BLaER1 (cell line): Measurements from ENCODE around the gene COCH.

ENCODE experiments used
- H3K27ac ChIP-seq: shearing (Covaris generic); formaldehyde crosslinking; 2 replicates; pipeline ENCODE4 v1.8.1; 2022
- H3K27me3 ChIP-seq: shearing (Covaris generic); formaldehyde crosslinking; 2 replicates; pipeline ENCODE4 v1.8.1; 2022
- H3K36me3 ChIP-seq: shearing (Covaris generic); formaldehyde crosslinking; 2 replicates; pipeline ENCODE4 v1.8.1; 2022
- H3K4me1 ChIP-seq: shearing (Covaris generic); formaldehyde crosslinking; 2 replicates; pipeline ENCODE4 v1.8.1; 2022
- H3K4me2 ChIP-seq: shearing (Covaris generic); formaldehyde crosslinking; 2 replicates; pipeline ENCODE4 v1.8.1; 2022
- H3K4me3 ChIP-seq: shearing (Covaris generic); formaldehyde crosslinking; 2 replicates; pipeline ENCODE4 v1.8.1; 2022
- H3K9ac ChIP-seq: shearing (Covaris generic); formaldehyde crosslinking; 2 replicates; pipeline ENCODE4 v1.8.1; 2022
- H3K9me3 ChIP-seq: shearing (Covaris generic); formaldehyde crosslinking; 2 replicates; pipeline ENCODE4 v1.8.1; 2022
- H4K20me1 ChIP-seq: shearing (Covaris generic); formaldehyde crosslinking; 2 replicates; pipeline ENCODE4 v1.8.1; 2022
- Cebpa-rat ChIP-seq: shearing (Covaris generic); IDR thresholded peaks from 2 replicates; pipeline ENCODE4 v1.8.1; 2022

Gene COCH

GRCh38 chr14:30849983-30850382 is 24.4 kb upstream of the COCH start:
- no peak overlapping the region for H3K4me3 ChIP-seq
- H3K9me3 ChIP-seq, result no peaks in the 10 kb centered on the region
- H3K4me2 ChIP-seq, result no peak overlapping the region
- TF ChIP-seq Cebpa-rat, result no peak
- no peaks in the 10 kb centered on the region for H3K4me1 ChIP-seq
- no peaks in the 10 kb centered on the region for H4K20me1 ChIP-seq
- no peak overlapping the region for H3K27ac ChIP-seq
- no peaks in the 10 kb centered on the region for H3K36me3 ChIP-seq
- no peak overlapping the region for H3K9ac ChIP-seq
- H3K27me3 ChIP-seq, result no peaks in the 10 kb centered on the region

- no peak for TF ChIP-seq Cebpa-rat
- Histone ChIP-seq H4K20me1 (no peaks in the 10 kb centered on the region), H3K4me1 (no peaks in the 10 kb centered on the region), H3K9me3 (no peaks in the 10 kb centered on the region), H3K27ac (no peak overlapping the region), H3K27me3 (no peaks in the 10 kb centered on the region), H3K4me2 (no peak overlapping the region), H3K4me3 (no peak overlapping the region), H3K9ac (no peak overlapping the region), H3K36me3 (no peaks in the 10 kb centered on the region)
Observed at GRCh38 chr14:30853946-30854345, 20.4 kb upstream of the COCH start.

DNA sequence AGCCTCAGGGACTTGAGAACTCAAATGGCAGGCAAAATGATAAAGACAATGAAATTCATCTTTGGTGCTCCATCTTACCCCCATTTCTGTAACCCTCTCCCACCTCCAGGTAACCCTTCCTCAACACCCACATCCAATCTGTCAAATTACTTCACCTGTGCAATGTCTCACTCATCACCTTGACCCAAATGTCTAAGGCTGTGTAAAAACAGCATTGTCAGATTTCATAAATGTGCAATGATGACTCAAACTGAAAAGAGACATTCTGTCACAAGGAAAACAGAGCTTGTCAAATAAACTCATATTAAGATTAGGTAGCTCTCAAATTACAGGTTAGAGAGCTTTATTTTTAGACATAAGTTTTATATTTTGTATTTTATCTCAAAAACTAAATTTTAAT is 19.9 kb upstream of the COCH start:
- H3K4me2 ChIP-seq, result no peak overlapping the region
- no peaks in the 10 kb centered on the region for H3K4me1 ChIP-seq
- no peaks in the 10 kb centered on the region for H3K27me3 ChIP-seq
- no peaks in the 10 kb centered on the region for H3K36me3 ChIP-seq
- no peak overlapping the region for H3K9ac ChIP-seq
- no peak overlapping the region for H3K4me3 ChIP-seq
- H3K9me3 ChIP-seq, result no peaks in the 10 kb centered on the region
- no peak for TF ChIP-seq Cebpa-rat
- H4K20me1 ChIP-seq, result no peaks in the 10 kb centered on the region
- H3K27ac ChIP-seq, result no peak overlapping the region

DNA sequence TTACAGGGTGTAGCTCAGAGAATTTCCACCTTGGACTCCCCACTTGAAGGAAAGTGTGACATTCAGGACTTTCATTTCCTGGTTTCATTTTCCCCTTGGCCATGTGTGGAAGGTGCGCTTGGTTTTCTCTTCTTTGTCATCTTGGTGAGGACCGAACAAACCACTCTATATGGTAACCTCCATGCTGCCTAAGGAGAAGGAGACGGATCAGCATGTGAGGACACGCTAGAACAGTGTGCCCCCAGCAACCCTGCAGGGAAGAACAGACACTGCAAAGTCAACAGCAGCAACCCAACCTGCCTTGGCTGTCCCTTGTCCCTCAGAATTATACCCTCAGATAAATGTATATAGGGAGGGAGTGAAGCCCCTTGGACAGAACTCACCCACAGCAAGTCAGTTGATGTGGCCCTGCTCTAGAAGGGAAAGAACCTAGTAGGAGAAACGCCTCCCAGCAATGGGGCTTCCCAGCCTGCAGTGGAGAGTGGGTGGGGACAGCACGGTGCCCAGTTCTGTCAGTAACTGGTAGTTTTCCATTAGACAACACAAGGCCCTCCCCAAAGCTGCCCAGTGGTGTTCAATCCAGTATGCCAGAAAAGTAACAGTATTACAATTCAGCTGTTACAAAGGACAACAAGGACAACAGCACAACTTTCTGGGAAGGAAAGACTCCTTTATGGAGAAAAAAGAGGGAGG is 18.9 kb upstream of the COCH start:
- no peaks in the 10 kb centered on the region for H3K27me3 ChIP-seq
- H3K9me3 ChIP-seq, result no peaks in the 10 kb centered on the region
- no peak overlapping the region for H3K27ac ChIP-seq
- H4K20me1 ChIP-seq, result no peaks in the 10 kb centered on the region
- no peaks in the 10 kb centered on the region for H3K4me1 ChIP-seq
- H3K36me3 ChIP-seq, result no peaks in the 10 kb centered on the region
- no peak overlapping the region for H3K4me3 ChIP-seq
- no peak for TF ChIP-seq Cebpa-rat
- H3K4me2 ChIP-seq, result no peak overlapping the region
- no peak overlapping the region for H3K9ac ChIP-seq

- Histone ChIP-seq H3K9ac (no peak overlapping the region), H3K36me3 (no peaks in the 10 kb centered on the region), H4K20me1 (no peaks in the 10 kb centered on the region), H3K9me3 (no peaks in the 10 kb centered on the region), H3K4me2 (no peak overlapping the region), H3K4me3 (no peak overlapping the region), H3K27ac (no peak overlapping the region), H3K4me1 (peaks cover 13% of the 10 kb centered on the region), H3K27me3 (no peaks in the 10 kb centered on the region)
- TF ChIP-seq Cebpa-rat, result no peak
Observed at GRCh38 chr14:30861200-30861599, 13.2 kb upstream of the COCH start.

DNA sequence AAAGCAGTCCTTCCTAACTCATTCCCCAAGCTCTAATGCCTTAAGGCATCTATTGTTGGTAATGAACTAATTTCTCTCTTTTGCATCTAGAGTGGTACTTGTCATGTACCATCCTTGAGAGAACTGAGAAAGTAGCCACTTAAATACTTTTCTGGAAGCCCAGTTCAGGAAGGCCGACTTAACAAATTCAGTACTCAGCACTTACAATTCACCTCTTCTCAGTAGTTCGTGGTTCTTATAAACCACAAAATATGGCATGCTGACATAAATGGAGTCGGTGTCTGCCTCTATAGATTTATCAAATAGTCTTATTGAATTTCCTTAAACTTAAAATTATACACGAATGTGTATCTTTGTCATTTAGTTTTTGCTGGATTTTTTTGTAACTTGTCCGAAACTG is 9.4 kb upstream of the COCH start:
- H3K27ac ChIP-seq, result no peak overlapping the region
- H3K27me3 ChIP-seq, result no peaks in the 10 kb centered on the region
- no peak for TF ChIP-seq Cebpa-rat
- H3K36me3 ChIP-seq, result no peaks in the 10 kb centered on the region
- no peak overlapping the region for H3K9ac ChIP-seq
- no peak overlapping the region for H3K4me2 ChIP-seq
- peaks cover 13% of the 10 kb centered on the region for H3K4me1 ChIP-seq
- no peak overlapping the region for H3K4me3 ChIP-seq
- no peaks in the 10 kb centered on the region for H4K20me1 ChIP-seq
- no peaks in the 10 kb centered on the region for H3K9me3 ChIP-seq

DNA sequence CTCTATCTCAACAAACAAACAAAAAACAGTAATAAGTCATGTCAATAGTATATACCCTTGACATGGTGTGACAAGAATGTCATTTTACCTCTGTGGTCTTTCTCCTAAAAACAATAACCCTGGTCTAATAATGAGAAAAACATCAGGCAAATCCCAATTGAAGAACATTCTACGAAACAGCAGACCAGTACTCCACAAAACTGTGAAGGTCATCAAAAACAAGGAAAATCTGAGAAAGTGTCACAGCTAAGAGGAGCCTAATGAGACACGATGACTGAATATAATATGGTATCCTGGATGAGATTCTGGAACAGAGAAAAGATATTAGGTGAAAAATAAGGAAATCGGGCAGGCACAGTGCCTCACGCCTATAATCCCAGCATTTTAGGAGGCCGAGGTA is 5.6 kb upstream of the COCH start:
- Histone ChIP-seq H3K27me3 (no peaks in the 10 kb centered on the region), H3K9ac (no peak overlapping the region), H3K36me3 (no peaks in the 10 kb centered on the region), H3K27ac (no peak overlapping the region), H3K4me1 (peaks cover 5% of the 10 kb centered on the region), H3K9me3 (no peaks in the 10 kb centered on the region), H3K4me2 (no peak overlapping the region), H4K20me1 (no peaks in the 10 kb centered on the region), H3K4me3 (no peak overlapping the region)
- TF ChIP-seq Cebpa-rat, result no peak

- Histone ChIP-seq H3K27ac (no peak overlapping the region), H3K4me1 (peaks cover 7% of the 10 kb centered on the region), H3K36me3 (no peaks in the 10 kb centered on the region), H3K27me3 (no peaks in the 10 kb centered on the region), H3K9ac (no peak overlapping the region), H4K20me1 (no peaks in the 10 kb centered on the region), H3K4me3 (no peak overlapping the region), H3K4me2 (no peak overlapping the region), H3K9me3 (no peaks in the 10 kb centered on the region)
- no peak for TF ChIP-seq Cebpa-rat
Observed at GRCh38 chr14:30869551-30870155, 4.7 kb upstream of the COCH start.

DNA sequence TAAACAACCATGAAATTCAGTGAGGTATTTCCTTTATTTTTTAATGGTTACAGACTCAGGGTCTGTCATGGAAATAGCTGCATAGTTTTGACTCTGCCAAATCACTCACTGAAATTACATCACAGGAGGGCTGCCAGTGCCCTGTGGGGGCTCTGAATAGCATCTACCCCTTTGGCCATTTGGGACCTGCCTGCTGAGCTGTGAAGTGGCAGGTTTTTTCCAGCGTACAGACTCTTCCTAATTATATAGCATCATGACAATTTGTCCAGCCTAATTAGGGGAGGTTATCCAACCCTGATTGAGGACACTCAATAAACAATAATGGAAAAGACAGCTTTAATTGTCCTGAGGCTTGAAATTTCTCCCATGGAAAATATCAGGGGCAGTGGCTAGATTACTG is 1.8 kb upstream of the COCH start:
- H3K4me2 ChIP-seq, result no peak overlapping the region
- no peaks in the 10 kb centered on the region for H3K9me3 ChIP-seq
- H4K20me1 ChIP-seq, result no peaks in the 10 kb centered on the region; the same call in 1 of the 2 replicates
- no peak overlapping the region for H3K9ac ChIP-seq
- no peak for TF ChIP-seq Cebpa-rat
- peaks cover 24% of the 10 kb centered on the region for H3K4me1 ChIP-seq
- H3K4me3 ChIP-seq, result no peak overlapping the region
- no peaks in the 10 kb centered on the region for H3K27me3 ChIP-seq
- H3K27ac ChIP-seq, result no peak overlapping the region
- H3K36me3 ChIP-seq, result peaks cover 3% of the 10 kb centered on the region; the same call in 1 of the 2 replicates

- Histone ChIP-seq H3K27ac (peak overlapping the region; percentile 92), H3K27me3 (no peaks in the 10 kb centered on the region), H4K20me1 (no peaks in the 10 kb centered on the region; the same call in 1 of the 2 replicates), H3K36me3 (peaks cover 12% of the 10 kb centered on the region), H3K4me2 (peak overlapping the region; percentile 94), H3K4me3 (peak overlapping the region; percentile 88), H3K9me3 (no peaks in the 10 kb centered on the region), H3K9ac (peak overlapping the region; percentile 92), H3K4me1 (peaks cover 24% of the 10 kb centered on the region)
- TF ChIP-seq Cebpa-rat, result no peak
Observed at GRCh38 chr14:30873308-30874119, 845 bp upstream of the COCH start.
